Adipose tissue (tissue), 3 donors: ENCODE results near the gene REG1A. TPM values are rescaled to one million over a fixed set of nuclear protein-coding genes. Genes with fewer than 3 reads are reported as not detected.

Experiments used
- H3K27ac ChIP-seq: one replicate; pipeline ENCODE4 v1.5.1; 2013; ENCODE audit warnings: low read depth, low read length
- WGBS, 3 donors: extraction: QIAGEN DNeasy Blood & Tissue Kit; methylation state at CpG; one replicate each; pipeline ENCODE4 v1.1.7; 2013; 5-methylcytosine and 5-hydroxymethylcytosine counted together
- polyA plus RNA-seq, 3 donors: library from polyadenylated mRNA; stranded (reverse); fragments of 200-250 nt; gene quantifications; one replicate each; pipeline ENCODE4 v1.2.3, GENCODE V29; 2013
- donor health status: healthy with polysubstance abuse.
- donor health status: Bipolar disorder and iron deficiency.
- donor health status: healthy.

REG1A gene, protein sequence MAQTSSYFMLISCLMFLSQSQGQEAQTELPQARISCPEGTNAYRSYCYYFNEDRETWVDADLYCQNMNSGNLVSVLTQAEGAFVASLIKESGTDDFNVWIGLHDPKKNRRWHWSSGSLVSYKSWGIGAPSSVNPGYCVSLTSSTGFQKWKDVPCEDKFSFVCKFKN
- over 10,000 TPM in 1 of 3 donors, 10 to 100 TPM in 2; 46.4 to 98,098 (median 51.5) TPM for polyA plus RNA-seq

- no peak within 1 kb of the TSS for H3K27ac ChIP-seq
- 29 to 69% (median 68%) methylated on average over 6 of the region's 6 CpGs for WGBS, 3 donors
Measured at GRCh38 chr2:79120194-79120713, at the start of gene REG1A. TSS of gene REG1A (plus strand) at chr2:79120488. CDS start at chr2:79120862, 374 bp downstream.

DNA sequence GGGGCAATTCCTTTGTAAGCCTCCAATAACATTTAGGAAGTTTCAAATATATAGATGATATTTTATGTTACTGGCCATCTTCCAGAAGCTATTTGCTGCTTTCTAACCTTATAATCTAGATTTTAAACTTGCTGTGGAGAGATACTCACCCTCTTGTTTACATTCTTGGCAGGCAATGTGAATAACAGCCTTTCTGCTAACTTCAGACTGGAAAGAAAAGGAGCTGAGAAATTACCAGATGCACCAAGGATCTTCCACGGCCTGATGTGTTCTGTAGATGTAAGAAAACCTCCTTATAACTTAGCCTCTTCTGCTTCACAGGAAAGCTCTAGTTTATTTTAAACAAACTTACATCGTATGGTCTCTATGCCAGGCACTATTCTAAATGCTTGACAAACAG is 49.2 kb upstream of the REG1A start:
- H3K27ac ChIP-seq: no peak overlapping the region
- WGBS, 3 donors: 55 to 69% (median 68%) methylated on average over 2 of the region's 2 CpGs

DNA sequence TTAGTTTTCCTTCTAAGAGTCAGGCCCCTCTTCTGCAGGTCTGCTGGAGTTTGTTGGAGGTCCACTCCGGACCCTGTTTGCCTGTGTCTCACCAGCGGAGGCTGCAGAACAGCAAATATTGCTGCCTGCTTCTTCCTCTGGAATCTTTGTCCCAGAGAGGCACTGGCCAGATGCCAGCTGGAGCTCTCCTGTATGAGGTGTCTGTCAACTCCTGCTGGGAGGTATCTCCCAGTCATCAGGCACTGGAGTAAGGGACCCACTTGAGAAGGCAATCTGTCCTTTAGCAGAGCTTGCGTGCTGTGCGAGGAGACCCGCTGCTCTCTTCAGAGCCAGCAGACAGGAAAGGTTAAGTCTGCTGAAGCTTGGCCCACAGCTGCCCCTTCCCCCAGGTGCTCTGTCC is 37.3 kb upstream of the REG1A start:
- no peak overlapping the region for H3K27ac ChIP-seq
- 88 to 90% (median 89%) methylated on average over 5 of the region's 5 CpGs for WGBS, 3 donors

DNA sequence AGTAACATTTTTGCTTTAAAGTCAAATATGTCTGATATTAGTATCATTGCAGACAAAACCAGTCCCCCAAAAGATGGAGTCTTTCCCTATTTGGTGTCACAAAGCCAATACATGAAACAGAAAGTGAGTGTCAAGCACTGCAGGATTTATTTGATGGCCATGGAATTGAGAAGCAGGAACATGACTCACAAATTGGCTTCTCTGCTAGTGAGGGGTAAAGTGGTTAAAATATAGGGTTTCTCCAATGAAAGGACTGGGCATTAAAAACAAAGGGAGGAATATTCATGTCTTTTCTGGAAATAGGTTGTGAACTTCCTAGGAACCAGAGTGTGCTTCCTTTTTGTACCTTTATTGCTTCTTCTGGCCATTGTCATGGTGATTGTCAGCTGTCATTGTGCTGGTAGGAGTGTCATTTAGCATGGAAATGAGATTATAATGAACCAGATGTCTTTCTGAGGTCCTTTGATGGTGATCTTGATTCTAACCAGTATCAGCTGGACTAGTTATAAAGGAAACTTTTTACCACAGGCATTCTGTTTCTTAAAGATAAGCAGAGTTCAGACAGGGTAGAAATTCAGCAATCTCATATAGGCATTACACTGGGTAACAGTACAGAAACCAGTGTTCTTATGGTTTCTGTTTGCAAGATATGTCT is 36.6 kb upstream of the REG1A start:
- no peak overlapping the region for H3K27ac ChIP-seq

DNA sequence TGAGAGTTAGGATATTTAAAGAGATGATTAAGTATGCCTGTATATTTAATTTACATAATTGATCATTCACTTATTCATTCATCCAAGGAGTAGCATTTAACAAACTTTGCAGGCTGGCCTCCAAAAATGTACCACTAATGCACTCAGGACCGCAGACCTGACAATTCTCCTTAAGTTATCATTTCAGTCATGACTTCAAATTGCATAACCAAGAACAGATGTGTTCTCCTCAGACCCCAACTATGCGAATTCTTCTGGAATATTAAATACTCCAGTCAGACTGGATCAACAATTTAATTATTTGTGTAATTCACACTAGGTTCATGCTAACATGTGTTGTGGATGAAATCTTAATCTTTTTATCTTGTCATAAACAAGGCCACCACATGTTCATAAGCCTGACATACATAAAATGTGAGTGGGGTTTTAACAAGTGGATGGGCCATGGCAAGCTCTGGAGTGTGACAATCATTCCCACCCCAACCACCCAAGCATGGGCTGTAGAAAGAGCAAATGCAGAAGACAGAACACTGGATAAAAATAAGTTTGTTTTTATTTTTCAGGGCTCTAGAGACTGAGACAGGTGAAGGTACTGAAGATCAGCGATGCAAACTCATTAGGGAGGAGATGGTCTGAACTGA is 35.7 kb upstream of the REG1A start:
- H3K27ac ChIP-seq: no peak overlapping the region
- 67 to 81% (median 73%) methylated on average over 3 of the region's 3 CpGs for WGBS, 3 donors

GRCh38 chr2:79085382-79085781 is 34.9 kb upstream of the REG1A start:
- no peak overlapping the region for H3K27ac ChIP-seq
- 22 to 80% (median 80%) methylated on average over 3 of the region's 3 CpGs for WGBS, 3 donors

DNA sequence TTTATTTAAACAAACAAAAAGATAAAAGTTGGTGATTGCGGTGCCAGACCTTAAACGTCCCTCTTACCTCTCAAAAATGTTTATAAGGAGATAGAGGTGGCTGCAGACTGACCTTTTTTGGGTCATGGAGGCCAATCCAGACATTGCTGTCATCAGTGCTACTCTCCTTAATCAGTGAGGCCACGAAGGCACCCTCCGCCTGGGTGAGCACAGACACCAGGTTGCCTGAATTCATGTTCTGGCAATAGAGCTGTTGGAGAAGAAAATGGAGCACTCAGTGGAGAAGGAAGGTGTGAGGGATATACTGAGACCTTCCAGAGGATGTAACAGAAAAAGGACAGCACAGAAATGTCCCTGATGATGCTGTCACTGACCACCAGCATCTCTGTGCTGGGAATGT is 34.0 kb upstream of the REG1A start:
- H3K27ac ChIP-seq: no peak overlapping the region
- WGBS, 3 donors: 50 to 62% (median 61%) methylated on average over 4 of the region's 4 CpGs

GRCh38 chr2:79087785-79088364 is 32.4 kb upstream of the REG1A start, which contains the start of gene REG1B:
TSS of gene REG1B (minus strand) at chr2:79087993. CDS start at chr2:79087612, 381 bp downstream.
- H3K27ac ChIP-seq: no peak within 1 kb of the TSS
- 61 to 77% (median 71%) methylated on average over 2 of the region's 2 CpGs for WGBS, 3 donors

- no peak overlapping the region for H3K27ac ChIP-seq
- WGBS, 3 donors: 74 to 93% (median 90%) methylated on average over 4 of the region's 4 CpGs
Measured at GRCh38 chr2:79090693-79091092, 29.6 kb upstream of the REG1A start.

GRCh38 chr2:79097843-79098242 is 22.4 kb upstream of the REG1A start:
- no peak overlapping the region for H3K27ac ChIP-seq
- 91 to 93% (median 92%) methylated on average over 6 of the region's 6 CpGs for WGBS, 3 donors

DNA sequence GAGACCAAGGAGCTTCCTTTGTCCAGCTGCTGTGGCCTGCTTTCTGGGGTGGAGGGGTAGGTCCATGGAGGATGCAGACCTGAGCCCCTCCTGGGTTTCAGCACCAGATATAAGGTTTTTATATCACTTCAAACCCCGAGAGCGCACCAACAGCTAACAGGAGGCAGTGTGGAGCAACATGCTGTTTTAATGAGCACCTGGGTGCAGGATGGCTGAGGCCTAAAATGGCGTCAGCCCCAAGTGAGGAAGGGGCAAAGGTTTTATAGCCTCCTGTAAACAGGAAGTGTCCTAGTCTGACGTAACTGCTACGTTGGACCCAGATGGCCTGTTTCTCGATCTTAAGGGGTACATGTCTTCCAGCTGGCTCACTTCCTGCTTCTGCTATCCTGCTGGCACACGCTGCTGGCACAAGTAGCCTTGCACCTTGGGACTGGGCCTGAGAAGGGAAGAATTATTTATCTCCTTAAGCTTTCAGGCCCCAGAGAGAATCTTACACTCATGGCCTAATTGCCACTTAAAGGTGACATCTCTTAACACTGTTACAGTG is 21.1 kb upstream of the REG1A start:
- 44 to 51% (median 49%) methylated on average over 7 of the region's 7 CpGs for WGBS, 3 donors
- H3K27ac ChIP-seq: no peak overlapping the region

GRCh38 chr2:79100285-79100684 is 20.0 kb upstream of the REG1A start:
- WGBS, 3 donors: 76 to 84% (median 77%) methylated on average over 1 of the region's 1 CpG
- no peak overlapping the region for H3K27ac ChIP-seq

- 78 to 88% (median 79%) methylated on average over 2 of the region's 2 CpGs for WGBS, 3 donors
- no peak overlapping the region for H3K27ac ChIP-seq
Measured at GRCh38 chr2:79101024-79101423, 19.3 kb upstream of the REG1A start.

- H3K27ac ChIP-seq: no peak overlapping the region
- WGBS, 3 donors: 66 to 89% (median 69%) methylated on average over 2 of the region's 2 CpGs
Measured at GRCh38 chr2:79103214-79103613, 17.1 kb upstream of the REG1A start.

DNA sequence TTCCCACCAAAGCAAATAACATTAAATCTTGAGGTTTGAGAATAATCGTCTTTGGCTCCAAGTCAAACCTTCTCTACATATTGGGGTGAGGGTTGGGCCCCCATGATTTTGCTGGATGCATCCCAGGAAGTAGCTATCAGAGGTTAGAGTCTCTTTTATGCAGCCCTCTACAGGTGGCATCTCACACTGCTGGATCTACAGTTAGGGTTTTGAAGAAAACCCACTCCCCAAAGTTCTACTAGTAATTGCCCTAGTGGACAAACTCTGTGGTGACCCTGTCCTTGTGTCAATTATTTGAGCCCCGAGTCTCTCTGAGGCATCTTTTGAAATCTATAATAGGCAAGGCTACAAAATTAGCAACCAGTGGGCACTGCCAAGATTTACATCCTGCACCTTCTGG is 15.0 kb upstream of the REG1A start:
- WGBS, 3 donors: 78 to 91% (median 87%) methylated on average over 2 of the region's 2 CpGs
- H3K27ac ChIP-seq: no peak overlapping the region

- no peak overlapping the region for H3K27ac ChIP-seq
- 94 to 95% (median 94%) methylated on average over 3 of the region's 3 CpGs for WGBS, 3 donors
Measured at GRCh38 chr2:79112269-79112668, 8.0 kb upstream of the REG1A start.

GRCh38 chr2:79114797-79115494 is 5.3 kb upstream of the REG1A start:
- WGBS, 3 donors: 29 to 72% (median 64%) methylated on average over 3 of the region's 3 CpGs
- no peak overlapping the region for H3K27ac ChIP-seq
